Activated CD8-positive, alpha-beta memory T cell treated with anti-CD3 and anti-CD28 coated beads, Interleukin-2, amount 10 ng/mL, durations not matched to agents 7 days and 5 days (primary cell): ENCODE measurements around the gene MAPK14. TPM values are rescaled to one million over a fixed set of nuclear protein-coding genes. Genes with fewer than 3 reads are reported as not detected.
"Not testable (repeated sequence)": the region's sequence is repeated elsewhere in the genome, so short reads cannot be mapped to it uniquely, and the experiment has no call there.

Source experiments
- ATAC-seq: fragments of 150-1000 bp; cut with Tn5 transposase; one replicate; pipeline ENCODE4 v1.10.0; 2021; ENCODE audit warnings: moderate library complexity
- CTCF ChIA-PET: fragments of 350-600 bp; sonication (Branson Sonifier 250); formaldehyde crosslinking; loops from one replicate; lab custom pipeline; 2021; ENCODE audit warnings: antibody characterized with exemption; lab: Charles Lee
- DNase-seq: peaks from one replicate; pipeline ENCODE4 v3.0.0-alpha.2; 2020
- H3K27ac Mint-ChIP-seq: one replicate; pipeline ENCODE4 v1.8.0; 2021; ENCODE audit warnings: mild to moderate bottlenecking, mixed read lengths
- H3K27me3 Mint-ChIP-seq: one replicate; pipeline ENCODE4 v1.8.0; 2021; ENCODE audit warnings: mixed read lengths
- H3K36me3 Mint-ChIP-seq: one replicate; pipeline ENCODE4 v1.8.0; 2021; ENCODE audit warnings: mild to moderate bottlenecking, mixed read lengths
- H3K4me1 Mint-ChIP-seq: one replicate; pipeline ENCODE4 v1.8.0; 2021; ENCODE audit warnings: mixed read lengths
- H3K4me3 Mint-ChIP-seq: one replicate; pipeline ENCODE4 v1.8.0; 2021; ENCODE audit warnings: mild to moderate bottlenecking, moderate library complexity, mixed read lengths
- H3K9me3 Mint-ChIP-seq: one replicate; pipeline ENCODE4 v1.8.0; 2022; ENCODE audit warnings: low read depth, mixed read lengths
- total RNA-seq, 2 experiments: library from RNA; stranded (reverse); gene quantifications; one replicate each; pipeline ENCODE4 v1.2.3, GENCODE V29; 2021

MAPK14 gene
- 10 to 100 TPM; 52.8 to 65.7 TPM for total RNA-seq

- DNase-seq (peak; percentile 99), ATAC-seq (peak; percentile 92)
- Mint-ChIP-seq H3K4me1 (peaks cover 39% of the 10 kb centered on the region), H3K9me3 (no peaks in the 10 kb centered on the region), H3K4me3 (peak within 1 kb of the TSS; percentile 93), H3K27me3 (peaks cover 25% of the 10 kb centered on the region), H3K27ac (peak within 1 kb of the TSS; percentile 93), H3K36me3 (peaks cover 14% of the 10 kb centered on the region)
- CTCF ChIA-PET = interaction anchor here (0.6 to 5.8 kb wide), 45 partner anchors 10 to 359 kb away, joined by 3 to 114 read pairs (median 4); no protein-coding TSS in a partner anchor
Observed at GRCh38 chr6:36027501-36028087, at the start of gene MAPK14. Gene MAPK14 (plus strand): TSS chr6:36027808. CDS start chr6:36028158, 350 bp downstream.

DNA sequence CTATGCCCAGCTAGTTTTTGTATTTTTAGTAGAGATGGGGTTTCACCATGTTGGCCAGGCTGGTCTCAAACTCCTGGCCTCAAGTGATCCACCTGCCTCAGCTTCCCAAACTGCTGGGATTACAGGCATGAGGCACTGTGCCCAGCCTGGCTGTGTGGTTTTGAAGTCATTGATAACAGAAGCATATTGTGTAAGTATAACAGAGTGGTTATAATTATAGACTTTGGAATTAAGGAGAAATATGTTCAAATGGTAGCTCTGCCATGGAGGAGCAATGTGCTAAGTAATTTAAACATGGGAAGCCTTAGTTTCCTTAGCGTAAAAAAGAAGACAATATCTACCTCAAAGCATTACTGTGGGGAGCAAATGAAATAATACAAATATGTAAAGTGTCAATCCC lies 47.5 kb upstream of the MAPK14 start:
- H3K27ac Mint-ChIP-seq, CTCF ChIA-PET, ATAC-seq, H3K4me1 Mint-ChIP-seq, H3K4me3 Mint-ChIP-seq, H3K36me3 Mint-ChIP-seq, DNase-seq, H3K9me3 Mint-ChIP-seq: not testable (repeated sequence)
- peaks cover 27% of the 10 kb centered on the region for H3K27me3 Mint-ChIP-seq

DNA sequence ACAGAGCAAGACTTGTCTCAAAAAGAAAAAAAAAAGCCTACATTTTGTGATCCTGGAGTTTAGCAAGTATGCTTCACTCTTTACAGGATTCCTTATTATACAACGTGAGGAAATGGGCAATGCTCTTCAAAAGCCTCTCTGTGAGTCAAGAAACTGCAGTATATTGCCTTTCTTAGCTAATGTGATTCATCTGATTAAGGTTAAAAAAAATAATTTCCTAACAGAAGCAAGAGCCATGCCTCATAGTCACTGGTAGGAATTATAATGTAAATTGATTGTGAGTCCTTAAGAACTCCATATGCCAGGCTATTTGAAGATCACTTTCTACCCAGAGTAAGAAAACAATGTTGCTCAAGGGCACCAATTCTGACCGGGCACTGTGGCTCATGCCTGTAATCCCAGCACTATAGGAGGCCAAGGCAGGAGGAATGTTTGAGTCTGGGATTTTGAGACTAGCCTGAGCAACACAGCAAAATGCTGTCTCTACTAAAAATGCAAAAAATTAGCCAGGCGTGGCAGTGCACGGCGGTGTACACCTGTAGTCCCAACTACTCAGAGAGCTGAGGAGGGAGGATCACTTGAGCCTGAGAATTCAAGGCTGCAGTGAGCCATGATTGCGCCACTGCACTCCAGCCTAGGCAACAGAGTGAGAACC lies 46.5 kb upstream of the MAPK14 start:
- ATAC-seq = no peak
- H3K36me3 Mint-ChIP-seq = no peaks in the 10 kb centered on the region
- DNase-seq = no peak
- no peak overlapping the region for H3K27ac Mint-ChIP-seq
- no peaks in the 10 kb centered on the region for H3K9me3 Mint-ChIP-seq
- no peaks in the 10 kb centered on the region for H3K4me1 Mint-ChIP-seq
- H3K27me3 Mint-ChIP-seq = peaks cover 27% of the 10 kb centered on the region
- H3K4me3 Mint-ChIP-seq = no peak overlapping the region
- CTCF ChIA-PET = interaction anchor here (0.7 kb wide), 1 partner anchor 1074 kb away, joined by 3 read pairs; no protein-coding TSS in a partner anchor

DNA sequence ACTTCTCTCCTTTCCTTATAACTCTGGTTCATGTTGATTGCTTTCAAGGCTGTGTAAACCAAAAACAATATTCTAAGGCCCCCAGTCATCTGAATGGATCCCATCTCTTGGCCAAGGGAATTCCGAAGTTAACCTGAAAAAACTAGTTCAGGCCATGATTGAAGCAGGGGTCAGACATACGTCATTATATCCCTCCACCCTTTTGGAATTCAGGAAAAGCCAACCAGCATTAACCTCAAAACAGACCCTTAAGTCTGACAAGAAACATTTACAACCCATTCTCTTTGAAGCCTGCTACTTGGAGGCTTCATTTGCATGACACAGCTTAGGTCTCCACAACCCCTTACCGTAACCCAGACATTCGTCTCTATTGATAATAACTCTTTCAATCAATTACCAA lies 42.9 kb upstream of the MAPK14 start:
- DNase-seq (no peak), ATAC-seq (no peak)
- no peaks in the 10 kb centered on the region for H3K36me3 Mint-ChIP-seq
- CTCF ChIA-PET = interaction anchor here (0.8 kb wide), 1 partner anchor 33 kb away, joined by 3 read pairs; no protein-coding TSS in a partner anchor
- no peaks in the 10 kb centered on the region for H3K9me3 Mint-ChIP-seq
- H3K27ac Mint-ChIP-seq = no peak overlapping the region
- no peaks in the 10 kb centered on the region for H3K4me1 Mint-ChIP-seq
- H3K27me3 Mint-ChIP-seq = peaks cover 27% of the 10 kb centered on the region
- no peak overlapping the region for H3K4me3 Mint-ChIP-seq

DNA sequence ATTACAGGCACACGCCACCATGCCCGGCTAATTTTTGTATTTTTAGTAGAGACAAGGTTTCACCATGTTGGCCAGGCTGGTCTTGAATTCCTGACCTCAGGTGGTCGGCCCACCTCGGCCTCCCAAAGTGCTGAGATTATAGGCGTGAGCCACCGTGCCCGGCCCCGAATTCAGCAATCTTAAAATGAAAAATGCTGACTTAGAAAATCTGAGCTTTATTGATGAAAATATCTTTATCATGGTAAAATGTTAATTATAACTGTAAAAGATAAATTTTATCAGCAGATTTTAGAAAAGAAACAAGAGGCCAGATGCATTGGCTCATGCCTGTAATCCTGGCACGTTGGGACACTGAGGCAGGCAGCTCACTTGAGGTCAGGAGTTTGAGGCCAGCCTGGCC lies 39.6 kb upstream of the MAPK14 start:
- peaks cover 10% of the 10 kb centered on the region for H3K27me3 Mint-ChIP-seq
- H3K4me3 Mint-ChIP-seq, CTCF ChIA-PET, ATAC-seq, H3K36me3 Mint-ChIP-seq, H3K4me1 Mint-ChIP-seq, DNase-seq, H3K9me3 Mint-ChIP-seq, H3K27ac Mint-ChIP-seq: not testable (repeated sequence)

GRCh38 chr6:35993150-35993549 lies 34.5 kb upstream of the MAPK14 start:
- H3K27ac Mint-ChIP-seq = no peak overlapping the region
- no peaks in the 10 kb centered on the region for H3K4me1 Mint-ChIP-seq
- peaks cover 14% of the 10 kb centered on the region for H3K27me3 Mint-ChIP-seq
- no peak for DNase-seq
- H3K4me3 Mint-ChIP-seq = no peak overlapping the region
- CTCF ChIA-PET = no interaction called here
- H3K36me3 Mint-ChIP-seq = no peaks in the 10 kb centered on the region
- no peaks in the 10 kb centered on the region for H3K9me3 Mint-ChIP-seq
- no peak for ATAC-seq

GRCh38 chr6:36000451-36000850 lies 27.2 kb upstream of the MAPK14 start:
- Mint-ChIP-seq H3K27ac (no peak overlapping the region), H3K27me3 (peaks cover 18% of the 10 kb centered on the region)

GRCh38 chr6:36015666-36016065 lies 11.9 kb upstream of the MAPK14 start:
- DNase-seq (no peak), ATAC-seq (no peak)
- H3K27me3 Mint-ChIP-seq = peaks cover 27% of the 10 kb centered on the region
- peaks cover 2% of the 10 kb centered on the region for H3K4me1 Mint-ChIP-seq
- H3K36me3 Mint-ChIP-seq = no peaks in the 10 kb centered on the region
- H3K4me3 Mint-ChIP-seq = no peak overlapping the region
- no peaks in the 10 kb centered on the region for H3K9me3 Mint-ChIP-seq
- CTCF ChIA-PET = interaction anchor here (2.7 kb wide), 1 partner anchor 12 kb away, joined by 11 read pairs; the partner anchor contains the start of gene MAPK14
- H3K27ac Mint-ChIP-seq = no peak overlapping the region

More at GRCh38 chr6:36000451-36000850, 27.2 kb upstream of the MAPK14 start:
- H3K4me3 Mint-ChIP-seq = no peak overlapping the region
- no peaks in the 10 kb centered on the region for H3K36me3 Mint-ChIP-seq
- H3K4me1 Mint-ChIP-seq = no peaks in the 10 kb centered on the region
- CTCF ChIA-PET = no interaction called here
- no peak for ATAC-seq
- DNase-seq = no peak
- H3K9me3 Mint-ChIP-seq = no peaks in the 10 kb centered on the region

GRCh38 chr6:36018339-36018738 lies 9.3 kb upstream of the MAPK14 start:
- no peak for DNase-seq
- CTCF ChIA-PET = interaction anchor here (1.4 kb wide), 1 partner anchor 33 kb away, joined by 3 read pairs; no protein-coding TSS in a partner anchor
- Mint-ChIP-seq H3K4me1 (peaks cover 2% of the 10 kb centered on the region), H3K36me3 (no peaks in the 10 kb centered on the region), H3K4me3 (no peak overlapping the region), H3K27ac (no peak overlapping the region), H3K27me3 (peaks cover 22% of the 10 kb centered on the region), H3K9me3 (no peaks in the 10 kb centered on the region)
- ATAC-seq = no peak

DNA sequence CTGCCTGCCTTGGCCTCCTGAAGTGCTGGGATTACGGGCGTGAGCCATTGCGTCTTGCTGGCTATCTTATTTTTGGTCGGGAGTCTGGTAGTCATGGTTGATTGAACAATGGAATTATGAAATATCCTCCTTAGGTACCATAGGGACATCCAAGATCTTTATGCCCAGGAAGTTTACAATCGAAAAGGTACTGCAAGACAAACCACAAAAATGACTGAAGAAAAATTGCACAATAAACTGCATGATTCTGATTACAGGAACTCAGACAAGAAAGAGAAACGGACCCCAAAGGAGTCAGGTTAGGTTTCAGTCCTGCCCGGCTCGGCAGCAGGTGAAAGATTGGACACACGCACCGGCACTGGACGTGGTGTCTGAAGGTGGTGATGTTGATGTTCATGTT lies 8.4 kb upstream of the MAPK14 start:
- no peak overlapping the region for H3K4me3 Mint-ChIP-seq
- no peaks in the 10 kb centered on the region for H3K9me3 Mint-ChIP-seq
- H3K36me3 Mint-ChIP-seq = no peaks in the 10 kb centered on the region
- peaks cover 6% of the 10 kb centered on the region for H3K4me1 Mint-ChIP-seq
- ATAC-seq = no peak
- peaks cover 26% of the 10 kb centered on the region for H3K27me3 Mint-ChIP-seq
- DNase-seq = no peak
- CTCF ChIA-PET = no interaction called here
- H3K27ac Mint-ChIP-seq = no peak overlapping the region

DNA sequence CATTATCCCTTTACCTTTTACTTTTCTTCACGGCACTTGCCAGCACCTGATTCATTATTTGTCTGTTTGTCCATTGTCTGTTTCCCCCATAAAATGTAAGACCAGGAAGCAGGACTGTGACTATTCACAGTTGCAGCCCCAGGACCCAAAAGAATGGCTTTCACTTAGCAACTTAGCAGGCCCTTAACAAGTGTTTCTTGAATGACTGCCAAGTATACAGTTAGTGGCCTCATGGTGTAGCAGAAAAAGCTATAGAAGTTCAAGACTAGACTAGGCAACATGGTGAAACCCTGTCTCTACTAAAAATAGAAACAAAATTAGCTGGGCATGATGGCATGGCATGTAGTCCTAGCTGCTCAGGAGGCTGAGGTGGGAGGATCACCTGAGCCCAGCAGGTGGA lies 7.5 kb upstream of the MAPK14 start:
- DNase-seq = no peak

GRCh38 chr6:36023996-36024795 lies 3.4 kb upstream of the MAPK14 start, which contains the start of gene SLC26A8:
Gene SLC26A8 (minus strand): TSS chr6:36024641. CDS start chr6:36019707, 4,934 bp downstream.
- no peak within 1 kb of the TSS for H3K4me3 Mint-ChIP-seq
- peaks cover 3% of the 10 kb centered on the region for H3K36me3 Mint-ChIP-seq
- CTCF ChIA-PET = interaction anchor here (1.0 kb wide), 1 partner anchor 68 kb away, joined by 3 read pairs; no protein-coding TSS in a partner anchor
- ATAC-seq (no peak), DNase-seq (no peak)
- H3K4me1 Mint-ChIP-seq = peaks cover 17% of the 10 kb centered on the region
- H3K27me3 Mint-ChIP-seq = peaks cover 25% of the 10 kb centered on the region
- no peaks in the 10 kb centered on the region for H3K9me3 Mint-ChIP-seq
- no peak within 1 kb of the TSS for H3K27ac Mint-ChIP-seq

More for the DNA sequence above, 7.5 kb upstream of the MAPK14 start:
- H3K27me3 Mint-ChIP-seq = peaks cover 30% of the 10 kb centered on the region
- ATAC-seq = no peak
- CTCF ChIA-PET = no interaction called here
- no peaks in the 10 kb centered on the region for H3K9me3 Mint-ChIP-seq
- no peaks in the 10 kb centered on the region for H3K36me3 Mint-ChIP-seq
- no peak overlapping the region for H3K27ac Mint-ChIP-seq
- peaks cover 10% of the 10 kb centered on the region for H3K4me1 Mint-ChIP-seq
- no peak overlapping the region for H3K4me3 Mint-ChIP-seq

- CTCF ChIA-PET = interaction anchor here (0.7 to 5.8 kb wide), 6 partner anchors 11 to 182 kb away, joined by 3 to 114 read pairs (median 11); no protein-coding TSS in a partner anchor
- peaks cover 23% of the 10 kb centered on the region for H3K4me1 Mint-ChIP-seq
- ATAC-seq (no peak), DNase-seq (no peak)
- H3K4me3 Mint-ChIP-seq = no peak overlapping the region
- peaks cover 7% of the 10 kb centered on the region for H3K36me3 Mint-ChIP-seq
- H3K9me3 Mint-ChIP-seq = no peaks in the 10 kb centered on the region
- peaks cover 25% of the 10 kb centered on the region for H3K27me3 Mint-ChIP-seq
- no peak overlapping the region for H3K27ac Mint-ChIP-seq
Observed at GRCh38 chr6:36025260-36025931, 2.2 kb upstream of the MAPK14 start.
